Esophagus squamous epithelium (tissue), 4 donors: ENCODE data around the gene C11orf42.

ENCODE experiments used
- CTCF ChIP-seq, 6 experiments: fragments of 450-650 bp in 4 of 6; fragments of 200-600 bp in 2 of 6; sonication (generic) in 2 of 6; IDR thresholded peaks; one replicate each; pipeline ENCODE4 v1.5.1; 2016 to 2019; ENCODE audit warnings: antibody characterized with exemption in 6 of 6, mild to moderate bottlenecking in 4 of 6, moderate library complexity in 4 of 6
- POLR2A ChIP-seq, 4 donors: fragments of 450-650 bp; IDR thresholded peaks; one replicate each; pipeline ENCODE4 v1.6.1; 2017; ENCODE audit warnings: antibody characterized with exemption in 4 of 4, mild to moderate bottlenecking in 4 of 4, moderate library complexity in 3 of 4

- no peak for TF ChIP-seq POLR2A (IDR thresholded peaks at IDR 0.05)
- TF ChIP-seq CTCF (IDR thresholded peaks at IDR 0.05): no peak
Measured at GRCh38 chr11:6203327-6203726, 2.0 kb upstream of the C11orf42 start.
